ENCODE data around the gene C2orf92.

- TF ChIP-seq CTCF (IDR thresholded peaks at IDR 0.05; ENCODE audit: low read depth, low read length, poor library complexity, severe bottlenecking): no peak
- TF ChIP-seq EZH2phosphoT487 (IDR thresholded peaks at IDR 0.05; ENCODE audit: borderline replicate concordance, low read length): no peak
These were observed 57.0 kb downstream of the C2orf92 start for GRCh38 chr2:97726261-97727064.
